ENCODE data around the gene IL17RE. TPM values are rescaled to one million over a fixed set of nuclear protein-coding genes. Genes with fewer than 3 reads are reported as not detected.
"Not testable (repeated sequence)": the region's sequence is repeated elsewhere in the genome, so short reads cannot be mapped to it uniquely, and the experiment has no call there.

Gene IL17RE, protein sequence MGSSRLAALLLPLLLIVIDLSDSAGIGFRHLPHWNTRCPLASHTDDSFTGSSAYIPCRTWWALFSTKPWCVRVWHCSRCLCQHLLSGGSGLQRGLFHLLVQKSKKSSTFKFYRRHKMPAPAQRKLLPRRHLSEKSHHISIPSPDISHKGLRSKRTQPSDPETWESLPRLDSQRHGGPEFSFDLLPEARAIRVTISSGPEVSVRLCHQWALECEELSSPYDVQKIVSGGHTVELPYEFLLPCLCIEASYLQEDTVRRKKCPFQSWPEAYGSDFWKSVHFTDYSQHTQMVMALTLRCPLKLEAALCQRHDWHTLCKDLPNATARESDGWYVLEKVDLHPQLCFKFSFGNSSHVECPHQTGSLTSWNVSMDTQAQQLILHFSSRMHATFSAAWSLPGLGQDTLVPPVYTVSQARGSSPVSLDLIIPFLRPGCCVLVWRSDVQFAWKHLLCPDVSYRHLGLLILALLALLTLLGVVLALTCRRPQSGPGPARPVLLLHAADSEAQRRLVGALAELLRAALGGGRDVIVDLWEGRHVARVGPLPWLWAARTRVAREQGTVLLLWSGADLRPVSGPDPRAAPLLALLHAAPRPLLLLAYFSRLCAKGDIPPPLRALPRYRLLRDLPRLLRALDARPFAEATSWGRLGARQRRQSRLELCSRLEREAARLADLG
- total RNA-seq (ENCODE audit: unreplicated experiment), result 0.74 TPM
- long read RNA-seq, result 0 reads

DNA sequence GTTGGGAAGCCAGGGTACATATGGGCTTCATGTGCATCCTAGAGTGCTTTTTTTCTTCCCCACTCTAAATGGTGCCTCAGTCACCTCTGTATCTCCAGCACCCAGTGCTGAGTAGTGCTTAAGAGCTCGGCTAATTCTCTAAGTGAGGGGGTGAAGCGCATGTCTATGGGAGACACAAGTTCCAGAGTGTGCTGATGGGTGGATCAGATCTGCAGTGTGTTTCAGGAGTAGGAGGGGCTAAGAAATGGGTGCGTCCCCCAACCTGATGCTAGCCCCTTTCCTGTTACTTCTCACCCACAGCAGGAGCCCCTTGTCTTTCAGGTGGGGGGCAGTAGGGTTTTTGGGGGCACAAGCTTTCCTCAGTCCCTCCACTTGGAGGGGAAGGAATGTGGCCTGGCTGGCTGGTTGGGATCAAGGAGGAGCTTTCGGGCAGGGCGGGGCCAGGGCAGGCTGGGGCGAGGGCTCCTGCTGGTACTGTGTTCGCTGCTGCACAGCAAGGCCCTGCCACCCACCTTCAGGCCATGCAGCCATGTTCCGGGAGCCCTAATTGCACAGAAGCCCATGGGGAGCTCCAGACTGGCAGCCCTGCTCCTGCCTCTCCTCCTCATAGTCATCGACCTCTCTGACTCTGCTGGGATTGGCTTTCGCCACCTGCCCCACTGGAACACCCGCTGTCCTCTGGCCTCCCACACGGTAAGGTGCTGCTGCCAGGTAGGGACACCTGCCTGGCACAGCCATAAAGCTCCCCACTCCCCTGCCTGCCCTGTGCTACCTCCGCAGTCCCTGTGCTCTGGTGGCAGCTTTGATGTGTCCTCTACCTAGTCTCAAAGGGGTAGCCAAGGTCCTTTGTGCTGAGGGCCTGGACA lies at the start of gene IL17RE:
Gene IL17RE, plus strand, starts transcription at position 477 of the 866 bp plus-strand sequence. Its CDS starts 85 bp downstream, at position 562.
- TF ChIP-seq, protein P1, sequence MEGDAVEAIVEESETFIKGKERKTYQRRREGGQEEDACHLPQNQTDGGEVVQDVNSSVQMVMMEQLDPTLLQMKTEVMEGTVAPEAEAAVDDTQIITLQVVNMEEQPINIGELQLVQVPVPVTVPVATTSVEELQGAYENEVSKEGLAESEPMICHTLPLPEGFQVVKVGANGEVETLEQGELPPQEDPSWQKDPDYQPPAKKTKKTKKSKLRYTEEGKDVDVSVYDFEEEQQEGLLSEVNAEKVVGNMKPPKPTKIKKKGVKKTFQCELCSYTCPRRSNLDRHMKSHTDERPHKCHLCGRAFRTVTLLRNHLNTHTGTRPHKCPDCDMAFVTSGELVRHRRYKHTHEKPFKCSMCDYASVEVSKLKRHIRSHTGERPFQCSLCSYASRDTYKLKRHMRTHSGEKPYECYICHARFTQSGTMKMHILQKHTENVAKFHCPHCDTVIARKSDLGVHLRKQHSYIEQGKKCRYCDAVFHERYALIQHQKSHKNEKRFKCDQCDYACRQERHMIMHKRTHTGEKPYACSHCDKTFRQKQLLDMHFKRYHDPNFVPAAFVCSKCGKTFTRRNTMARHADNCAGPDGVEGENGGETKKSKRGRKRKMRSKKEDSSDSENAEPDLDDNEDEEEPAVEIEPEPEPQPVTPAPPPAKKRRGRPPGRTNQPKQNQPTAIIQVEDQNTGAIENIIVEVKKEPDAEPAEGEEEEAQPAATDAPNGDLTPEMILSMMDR (IDR thresholded peaks at IDR 0.05; ENCODE audit: unreplicated experiment), result no peak
- no peak within 1 kb of the TSS for H3K27ac Mint-ChIP-seq (ENCODE audit: unreplicated experiment)
- H3K27me3 Mint-ChIP-seq (ENCODE audit: unreplicated experiment), result peaks cover 3% of the 10 kb centered on the region
- H3K36me3 Mint-ChIP-seq (ENCODE audit: low read depth, unreplicated experiment), result no peaks in the 10 kb centered on the region
- no peak for DNase-seq (ENCODE audit: low spot score)
- H3K4me3 Mint-ChIP-seq (ENCODE audit: unreplicated experiment), result no peak within 1 kb of the TSS
- H3K4me1 Mint-ChIP-seq (ENCODE audit: unreplicated experiment), result peaks cover 11% of the 10 kb centered on the region
- H3K9me3 Mint-ChIP-seq (ENCODE audit: unreplicated experiment), result no peaks in the 10 kb centered on the region

GRCh38 chr3:9854291-9854940 lies 48.2 kb upstream of the IL17RE start:
- not testable (repeated sequence) for H3K27me3 Mint-ChIP-seq (ENCODE audit: unreplicated experiment); H3K27ac Mint-ChIP-seq (ENCODE audit: unreplicated experiment); DNase-seq (ENCODE audit: low spot score); H3K9me3 Mint-ChIP-seq (ENCODE audit: unreplicated experiment); H3K4me1 Mint-ChIP-seq (ENCODE audit: unreplicated experiment); H3K36me3 Mint-ChIP-seq (ENCODE audit: low read depth, unreplicated experiment); H3K4me3 Mint-ChIP-seq (ENCODE audit: unreplicated experiment)

GRCh38 chr3:9855594-9855993 lies 47.1 kb upstream of the IL17RE start:
- TF ChIP-seq, protein P1 (IDR thresholded peaks at IDR 0.05; ENCODE audit: unreplicated experiment), result no peak
- H3K27me3 Mint-ChIP-seq (ENCODE audit: unreplicated experiment), result no peaks in the 10 kb centered on the region
- H3K27ac Mint-ChIP-seq (ENCODE audit: unreplicated experiment), result no peak overlapping the region
- H3K9me3 Mint-ChIP-seq (ENCODE audit: unreplicated experiment), result no peaks in the 10 kb centered on the region
- no peaks in the 10 kb centered on the region for H3K36me3 Mint-ChIP-seq (ENCODE audit: low read depth, unreplicated experiment)
- no peaks in the 10 kb centered on the region for H3K4me1 Mint-ChIP-seq (ENCODE audit: unreplicated experiment)
- DNase-seq (ENCODE audit: low spot score), result no peak
- H3K4me3 Mint-ChIP-seq (ENCODE audit: unreplicated experiment), result no peak overlapping the region

DNA sequence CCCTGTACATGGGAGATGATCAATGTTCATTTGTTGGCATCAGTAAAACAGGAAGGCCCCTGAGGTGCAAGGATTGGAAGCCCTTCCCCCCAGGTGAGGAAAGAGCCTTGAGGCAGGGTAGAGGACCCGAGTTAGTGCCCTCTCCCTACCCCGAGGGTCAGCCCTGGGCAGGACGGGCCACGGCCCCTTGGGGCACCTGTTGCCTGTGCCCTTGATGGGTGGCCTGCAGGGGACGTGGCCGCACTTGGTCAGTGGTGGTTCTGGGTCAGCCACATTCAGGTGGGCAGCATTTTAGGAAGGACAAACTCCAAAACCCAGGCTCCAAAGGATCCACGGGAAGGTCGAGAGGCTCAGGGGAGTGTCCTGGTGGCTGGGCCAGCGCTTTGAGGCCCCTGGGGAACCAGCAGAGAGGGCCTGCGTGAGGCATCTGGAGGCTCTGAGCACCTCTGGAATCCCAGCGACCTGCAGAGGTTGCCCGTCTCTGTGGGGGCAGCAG lies 43.1 kb upstream of the IL17RE start:
- no peaks in the 10 kb centered on the region for H3K36me3 Mint-ChIP-seq (ENCODE audit: low read depth, unreplicated experiment)
- H3K4me3 Mint-ChIP-seq (ENCODE audit: unreplicated experiment), result no peak overlapping the region
- no peaks in the 10 kb centered on the region for H3K9me3 Mint-ChIP-seq (ENCODE audit: unreplicated experiment)
- H3K27ac Mint-ChIP-seq (ENCODE audit: unreplicated experiment), result no peak overlapping the region
- H3K27me3 Mint-ChIP-seq (ENCODE audit: unreplicated experiment), result peaks cover 2% of the 10 kb centered on the region
- no peak for DNase-seq (ENCODE audit: low spot score)
- TF ChIP-seq, protein P1 (IDR thresholded peaks at IDR 0.05; ENCODE audit: unreplicated experiment), result no peak
- no peaks in the 10 kb centered on the region for H3K4me1 Mint-ChIP-seq (ENCODE audit: unreplicated experiment)

GRCh38 chr3:9861201-9861600 lies 41.4 kb upstream of the IL17RE start:
- Mint-ChIP-seq H3K4me1 (ENCODE audit: unreplicated experiment) (no peaks in the 10 kb centered on the region), H3K9me3 (ENCODE audit: unreplicated experiment) (no peaks in the 10 kb centered on the region), H3K27me3 (ENCODE audit: unreplicated experiment) (peaks cover 2% of the 10 kb centered on the region)

More at GRCh38 chr3:9861201-9861600, 41.4 kb upstream of the IL17RE start:
- H3K4me3 Mint-ChIP-seq (ENCODE audit: unreplicated experiment), result no peak overlapping the region
- no peak overlapping the region for H3K27ac Mint-ChIP-seq (ENCODE audit: unreplicated experiment)
- TF ChIP-seq, protein P1 (IDR thresholded peaks at IDR 0.05; ENCODE audit: unreplicated experiment), result no peak
- H3K36me3 Mint-ChIP-seq (ENCODE audit: low read depth, unreplicated experiment), result no peaks in the 10 kb centered on the region
- DNase-seq (ENCODE audit: low spot score), result no peak

All from endothelial cell (in vitro differentiated cells).